ENCODE measurements around the gene DDC. TPM values are rescaled to one million over a fixed set of nuclear protein-coding genes. Genes with fewer than 3 reads are reported as not detected.

Gene DDC
- total and polyA plus RNA-seq, 4 experiments from 2014 or later = not detected

- H3K27me3 ChIP-seq (ENCODE audit: insufficient read depth, low read length) = no peaks in the 10 kb centered on the region
- H3K27ac ChIP-seq (ENCODE audit: low read depth, low read length) = no peak overlapping the region
- CTCF ChIA-PET (ENCODE audit: partially characterized antibody) = interaction anchor here (0.7 to 2.5 kb wide), 4 partner anchors 29 to 664 kb away, joined by 3 to 10 read pairs (median 3); no protein-coding TSS in a partner anchor
- POLR2A ChIA-PET (ENCODE audit: partially characterized antibody) = no interaction called here
- no peaks in the 10 kb centered on the region for H3K36me3 Mint-ChIP-seq
- H3K27ac Mint-ChIP-seq = no peak overlapping the region
- DNase-seq = no peak
- intact Hi-C loops (cut with micrococcal nuclease) = no loop called here
- H3K9me3 ChIP-seq (ENCODE audit: control insufficient read depth in 1 of 2, low read length in 2 of 2) = no peaks in the 10 kb centered on the region
- H3K4me3 Mint-ChIP-seq = no peak overlapping the region
- no peaks in the 10 kb centered on the region for H3K36me3 ChIP-seq (ENCODE audit: insufficient read depth, low read length)
- no peak overlapping the region for H3K4me3 ChIP-seq (ENCODE audit: low read length in 2 of 2)
- no peaks in the 10 kb centered on the region for H3K4me1 Mint-ChIP-seq
- peaks cover 0 to 1% (median 0%) of the 10 kb centered on the region in 8 donors for H3K9me3 Mint-ChIP-seq
- H3K27me3 Mint-ChIP-seq = peaks cover 10 to 19% of the 10 kb centered on the region in 2 donors
- no peaks in the 10 kb centered on the region for H3K4me1 ChIP-seq (ENCODE audit: insufficient read depth, low read length)
Measured at GRCh38 chr7:50497068-50497642, 68.0 kb downstream of the DDC start.

- Histone ChIP-seq H3K27ac (ENCODE audit: low read depth, low read length) (no peak overlapping the region), H3K27me3 (ENCODE audit: insufficient read depth, low read length) (no peaks in the 10 kb centered on the region), H3K4me1 (ENCODE audit: insufficient read depth, low read length) (no peaks in the 10 kb centered on the region), H3K9me3 (ENCODE audit: control insufficient read depth in 1 of 2, low read length in 2 of 2) (no peaks in the 10 kb centered on the region), H3K4me3 (ENCODE audit: low read length in 2 of 2) (no peak overlapping the region), H3K36me3 (ENCODE audit: insufficient read depth, low read length) (no peaks in the 10 kb centered on the region)
- peaks cover 9 to 24% of the 10 kb centered on the region in 2 donors for H3K27me3 Mint-ChIP-seq
- no peaks in the 10 kb centered on the region for H3K4me1 Mint-ChIP-seq
- no peak overlapping the region for H3K4me3 Mint-ChIP-seq
- ChIA-PET POLR2A (ENCODE audit: partially characterized antibody) (no interaction called here), CTCF (ENCODE audit: partially characterized antibody) (interaction anchor here (1.2 to 2.5 kb wide), 2 partner anchors 28 to 137 kb away, joined by 3 to 10 read pairs; no protein-coding TSS in a partner anchor)
- no peak overlapping the region for H3K27ac Mint-ChIP-seq
- H3K36me3 Mint-ChIP-seq = no peaks in the 10 kb centered on the region
- peaks cover 0 to 1% (median 0%) of the 10 kb centered on the region in 8 donors for H3K9me3 Mint-ChIP-seq
- intact Hi-C loops (cut with micrococcal nuclease) = no loop called here
- no peak for DNase-seq
Measured at GRCh38 chr7:50496569-50496968, 68.6 kb downstream of the DDC start.

- no peaks in the 10 kb centered on the region for H3K36me3 Mint-ChIP-seq
- Histone ChIP-seq H3K36me3 (ENCODE audit: insufficient read depth, low read length) (no peaks in the 10 kb centered on the region), H3K27me3 (ENCODE audit: insufficient read depth, low read length) (no peaks in the 10 kb centered on the region), H3K4me1 (ENCODE audit: insufficient read depth, low read length) (no peaks in the 10 kb centered on the region), H3K27ac (ENCODE audit: low read depth, low read length) (no peak overlapping the region), H3K4me3 (ENCODE audit: low read length in 2 of 2) (no peak overlapping the region), H3K9me3 (ENCODE audit: control insufficient read depth in 1 of 2, low read length in 2 of 2) (no peaks in the 10 kb centered on the region)
- H3K4me3 Mint-ChIP-seq = no peak overlapping the region
- no peak for DNase-seq
- no peak overlapping the region for H3K27ac Mint-ChIP-seq
- intact Hi-C loops (cut with micrococcal nuclease) = no loop called here
- CTCF ChIA-PET (ENCODE audit: partially characterized antibody) = interaction anchor here (1.2 to 2.5 kb wide), 2 partner anchors 27 to 138 kb away, joined by 3 to 10 read pairs; no protein-coding TSS in a partner anchor
- no peaks in the 10 kb centered on the region for H3K4me1 Mint-ChIP-seq
- peaks cover 9 to 24% of the 10 kb centered on the region in 2 donors for H3K27me3 Mint-ChIP-seq
- POLR2A ChIA-PET (ENCODE audit: partially characterized antibody) = no interaction called here
- H3K9me3 Mint-ChIP-seq = no peaks in the 10 kb centered on the region
Measured at GRCh38 chr7:50495746-50496145, 69.5 kb downstream of the DDC start.

- CTCF ChIA-PET (ENCODE audit: partially characterized antibody) = no interaction called here
- no peak overlapping the region for H3K4me3 Mint-ChIP-seq
- peak overlapping the region in 1 of 7 donors; percentile 35 for H3K27ac Mint-ChIP-seq
- POLR2A ChIA-PET (ENCODE audit: partially characterized antibody) = no interaction called here
- Histone ChIP-seq H3K27me3 (ENCODE audit: insufficient read depth, low read length) (no peaks in the 10 kb centered on the region), H3K9me3 (ENCODE audit: control insufficient read depth in 1 of 2, low read length in 2 of 2) (no peaks in the 10 kb centered on the region), H3K36me3 (ENCODE audit: insufficient read depth, low read length) (no peaks in the 10 kb centered on the region), H3K4me1 (ENCODE audit: insufficient read depth, low read length) (no peaks in the 10 kb centered on the region), H3K4me3 (ENCODE audit: low read length in 2 of 2) (no peak overlapping the region), H3K27ac (ENCODE audit: low read depth, low read length) (no peak overlapping the region)
- no peaks in the 10 kb centered on the region for H3K4me1 Mint-ChIP-seq
- intact Hi-C loops (cut with micrococcal nuclease) = no loop called here
- no peaks in the 10 kb centered on the region for H3K36me3 Mint-ChIP-seq
- no peaks in the 10 kb centered on the region for H3K9me3 Mint-ChIP-seq
- peaks cover 8 to 16% of the 10 kb centered on the region in 2 donors for H3K27me3 Mint-ChIP-seq
- DNase-seq = no peak
Measured at GRCh38 chr7:50492770-50493519, 72.3 kb downstream of the DDC start.

GRCh38 chr7:50491943-50492342 lies 73.3 kb downstream of the DDC start:
- H3K27me3 ChIP-seq (ENCODE audit: insufficient read depth, low read length) = no peaks in the 10 kb centered on the region
- no peak overlapping the region for H3K27ac ChIP-seq (ENCODE audit: low read depth, low read length)
- Mint-ChIP-seq H3K4me1 (no peaks in the 10 kb centered on the region), H3K9me3 (no peaks in the 10 kb centered on the region), H3K4me3 (no peak overlapping the region), H3K36me3 (no peaks in the 10 kb centered on the region), H3K27ac (no peak overlapping the region), H3K27me3 (peaks cover 8 to 13% of the 10 kb centered on the region in 2 donors)
- no peaks in the 10 kb centered on the region for H3K36me3 ChIP-seq (ENCODE audit: insufficient read depth, low read length)
- ChIA-PET CTCF (ENCODE audit: partially characterized antibody) (interaction anchor here (0.8 kb wide), 1 partner anchor 24 kb away, joined by 3 read pairs; no protein-coding TSS in a partner anchor), POLR2A (ENCODE audit: partially characterized antibody) (no interaction called here)
- intact Hi-C loops (cut with micrococcal nuclease) = no loop called here
- no peaks in the 10 kb centered on the region for H3K4me1 ChIP-seq (ENCODE audit: insufficient read depth, low read length)
- no peaks in the 10 kb centered on the region for H3K9me3 ChIP-seq (ENCODE audit: control insufficient read depth in 1 of 2, low read length in 2 of 2)
- no peak for DNase-seq
- no peak overlapping the region for H3K4me3 ChIP-seq (ENCODE audit: low read length in 2 of 2)

- no peaks in the 10 kb centered on the region for H3K9me3 Mint-ChIP-seq
- no peaks in the 10 kb centered on the region for H3K4me1 ChIP-seq (ENCODE audit: insufficient read depth, low read length)
- H3K9me3 ChIP-seq (ENCODE audit: control insufficient read depth in 1 of 2, low read length in 2 of 2) = no peaks in the 10 kb centered on the region
- H3K27me3 Mint-ChIP-seq = peaks cover 10 to 16% of the 10 kb centered on the region in 2 donors
- ChIA-PET POLR2A (ENCODE audit: partially characterized antibody) (no interaction called here), CTCF (ENCODE audit: partially characterized antibody) (interaction anchor here (0.8 kb wide), 1 partner anchor 23 kb away, joined by 3 read pairs; no protein-coding TSS in a partner anchor)
- H3K4me1 Mint-ChIP-seq = no peaks in the 10 kb centered on the region
- H3K36me3 Mint-ChIP-seq = no peaks in the 10 kb centered on the region
- H3K27me3 ChIP-seq (ENCODE audit: insufficient read depth, low read length) = no peaks in the 10 kb centered on the region
- intact Hi-C loops (cut with micrococcal nuclease) = no loop called here
- H3K4me3 Mint-ChIP-seq = no peak overlapping the region
- no peaks in the 10 kb centered on the region for H3K36me3 ChIP-seq (ENCODE audit: insufficient read depth, low read length)
- H3K27ac ChIP-seq (ENCODE audit: low read depth, low read length) = no peak overlapping the region
- H3K27ac Mint-ChIP-seq = no peak overlapping the region
- no peak for DNase-seq
- H3K4me3 ChIP-seq (ENCODE audit: low read length in 2 of 2) = no peak overlapping the region
Measured at GRCh38 chr7:50491209-50491608, 74.0 kb downstream of the DDC start.

GRCh38 chr7:50488379-50488778 lies 76.8 kb downstream of the DDC start:
- Mint-ChIP-seq H3K27me3 (peaks cover 6 to 19% of the 10 kb centered on the region in 2 donors), H3K4me1 (no peaks in the 10 kb centered on the region), H3K36me3 (no peaks in the 10 kb centered on the region), H3K9me3 (no peaks in the 10 kb centered on the region), H3K27ac (no peak overlapping the region), H3K4me3 (no peak overlapping the region)
- intact Hi-C loops (cut with micrococcal nuclease) = no loop called here
- no peak overlapping the region for H3K27ac ChIP-seq (ENCODE audit: low read depth, low read length)
- H3K36me3 ChIP-seq (ENCODE audit: insufficient read depth, low read length) = no peaks in the 10 kb centered on the region
- ChIA-PET POLR2A (ENCODE audit: partially characterized antibody) (no interaction called here), CTCF (ENCODE audit: partially characterized antibody) (interaction anchor here (1.3 kb wide), 1 partner anchor 13 kb away, joined by 3 read pairs; no protein-coding TSS in a partner anchor)
- H3K9me3 ChIP-seq (ENCODE audit: control insufficient read depth in 1 of 2, low read length in 2 of 2) = no peaks in the 10 kb centered on the region
- no peaks in the 10 kb centered on the region for H3K4me1 ChIP-seq (ENCODE audit: insufficient read depth, low read length)
- H3K27me3 ChIP-seq (ENCODE audit: insufficient read depth, low read length) = no peaks in the 10 kb centered on the region
- DNase-seq = no peak
- no peak overlapping the region for H3K4me3 ChIP-seq (ENCODE audit: low read length in 2 of 2)

Measured in CD4-positive, alpha-beta memory T cell (primary cell).